Mesenchymal stem cell (in vitro differentiated cells and primary cell): ENCODE data around the gene DHRS4L2.
"Not testable (repeated sequence)": the region's sequence is repeated elsewhere in the genome, so short reads cannot be mapped to it uniquely, and the experiment has no call there.

Experiments
- DNase-seq: peaks from one replicate; pipeline ENCODE4 v3.0.0-alpha.2; 2013
- H2AFZ ChIP-seq: one replicate; pipeline ENCODE4 v1.6.1; 2013; ENCODE audit warnings: low read depth, mild to moderate bottlenecking, control low read depth, inconsistent platforms, low read length, moderate library complexity
- H2AK5ac ChIP-seq: 2 replicates; pipeline ENCODE4 v1.6.1; 2013; ENCODE audit warnings: low read length, moderate library complexity, mild to moderate bottlenecking, inconsistent platforms; ENCODE audit not compliant: severe bottlenecking
- H2BK120ac ChIP-seq: one replicate; pipeline ENCODE4 v1.6.1; 2013; ENCODE audit warnings: low read depth, mild to moderate bottlenecking, inconsistent platforms, low read length, moderate library complexity
- H2BK12ac ChIP-seq, 2 experiments: one replicate each; pipeline ENCODE4 v1.6.1; 2013; ENCODE audit warnings: inconsistent platforms in 2 of 2, low read length in 2 of 2, mild to moderate bottlenecking in 2 of 2, moderate library complexity in 2 of 2, control low read depth in 1 of 2
- H2BK15ac ChIP-seq: one replicate; pipeline ENCODE4 v1.6.1; 2013; ENCODE audit warnings: mild to moderate bottlenecking, low read depth, inconsistent platforms; ENCODE audit not compliant: poor library complexity, severe bottlenecking
- H2BK5ac ChIP-seq: 2 replicates; pipeline ENCODE4 v1.6.1; 2013; ENCODE audit warnings: low read depth, mild to moderate bottlenecking, low read length, control low read depth, inconsistent platforms; ENCODE audit not compliant: poor library complexity, severe bottlenecking
- H3K14ac ChIP-seq, 2 experiments: one replicate each; pipeline ENCODE4 v1.6.1; 2013; ENCODE audit warnings: inconsistent platforms in 2 of 2, low read length in 2 of 2, control low read depth in 1 of 2, mild to moderate bottlenecking in 1 of 2, moderate library complexity in 1 of 2
- H3K18ac ChIP-seq, 2 experiments: one replicate each; pipeline ENCODE4 v1.6.1; 2013; ENCODE audit warnings: inconsistent platforms in 2 of 2, low read length in 2 of 2, control low read depth in 1 of 2, low read depth in 1 of 2, mild to moderate bottlenecking in 1 of 2
- H3K23ac ChIP-seq, 2 experiments: one replicate each; pipeline ENCODE4 v1.6.1; 2013; ENCODE audit warnings: inconsistent platforms in 2 of 2, low read length in 2 of 2, mild to moderate bottlenecking in 2 of 2, moderate library complexity in 2 of 2, control low read depth in 1 of 2
- H3K27ac ChIP-seq: 2 replicates; pipeline ENCODE4 v1.5.1; 2013; ENCODE audit warnings: mild to moderate bottlenecking, moderate library complexity, low read length, control low read depth, inconsistent platforms; ENCODE audit not compliant: poor library complexity, severe bottlenecking
- H3K27me3 ChIP-seq, 2 experiments: 2 replicates each; pipeline versions ENCODE4 v1.6.1 to v1.7.0; 2013; ENCODE audit warnings: low read length in 2 of 2, mild to moderate bottlenecking in 2 of 2, moderate library complexity in 2 of 2, control low read depth in 1 of 2, inconsistent platforms in 1 of 2; ENCODE audit not compliant: control insufficient read depth in 1 of 2, insufficient read depth in 1 of 2
- H3K36me3 ChIP-seq, 2 experiments: 2 replicates each; pipeline versions ENCODE4 v1.6.1 to v1.7.0; 2013; ENCODE audit warnings: low read length in 2 of 2, control low read depth in 1 of 2, inconsistent platforms in 1 of 2, low read depth in 1 of 2, mild to moderate bottlenecking in 1 of 2; ENCODE audit not compliant: insufficient read depth in 2 of 2, control insufficient read depth in 1 of 2
- H3K4ac ChIP-seq, 2 experiments: one replicate each; pipeline ENCODE4 v1.6.1; 2013; ENCODE audit warnings: inconsistent platforms in 2 of 2, low read length in 2 of 2, mild to moderate bottlenecking in 2 of 2, moderate library complexity in 2 of 2, control low read depth in 1 of 2, low read depth in 1 of 2
- H3K4me1 ChIP-seq: 2 replicates; pipeline ENCODE4 v1.6.1; 2013; ENCODE audit warnings: low read depth, low read length, control low read depth; ENCODE audit not compliant: control insufficient read depth, insufficient read depth
- H3K4me2 ChIP-seq: 2 replicates; pipeline ENCODE4 v1.6.1; 2013; ENCODE audit warnings: low read length, mild to moderate bottlenecking, inconsistent platforms; ENCODE audit not compliant: poor library complexity, severe bottlenecking
- H3K4me3 ChIP-seq, 2 experiments: 2 replicates each; pipeline versions ENCODE4 v1.5.1 to v1.7.0; 2013; ENCODE audit warnings: low read length in 2 of 2, mild to moderate bottlenecking in 2 of 2, control low read depth in 1 of 2, low read depth in 1 of 2; ENCODE audit not compliant: insufficient read depth in 1 of 2
- H3K79me1 ChIP-seq: replicated peaks from 2 replicates; pipeline ENCODE4 v1.6.1; 2013; ENCODE audit warnings: mild to moderate bottlenecking, control low read depth, low read length, inconsistent platforms; ENCODE audit not compliant: poor library complexity, severe bottlenecking
- H3K9ac ChIP-seq: 2 replicates; pipeline ENCODE4 v1.7.0; 2013; ENCODE audit warnings: mild to moderate bottlenecking, low read length, moderate library complexity
- H3K9me3 ChIP-seq: 2 replicates; pipeline ENCODE4 v1.7.0; 2013; ENCODE audit warnings: mild to moderate bottlenecking, low read length; ENCODE audit not compliant: control insufficient read depth
- H4K8ac ChIP-seq: one replicate; pipeline ENCODE4 v1.6.1; 2013; ENCODE audit warnings: inconsistent platforms, mild to moderate bottlenecking, low read length, moderate library complexity
- H4K91ac ChIP-seq: one replicate; pipeline ENCODE4 v1.6.1; 2013; ENCODE audit warnings: mild to moderate bottlenecking, low read length, inconsistent platforms
- WGBS: methylation state at CpG from one replicate; pipeline ENCODE4 v1.1.7; 2013; ENCODE audit warnings: mixed read lengths; 5-methylcytosine and 5-hydroxymethylcytosine counted together

DHRS4L2 gene

GRCh38 chr14:24001078-24001477 is 12.3 kb downstream of the DHRS4L2 start:
- H3K18ac ChIP-seq, H3K9ac ChIP-seq, H2BK12ac ChIP-seq, H2AK5ac ChIP-seq, H3K23ac ChIP-seq, H4K91ac ChIP-seq, H2BK5ac ChIP-seq, H3K4me2 ChIP-seq, H2AFZ ChIP-seq, H2BK15ac ChIP-seq, H3K27ac ChIP-seq, H3K27me3 ChIP-seq, H3K4me1 ChIP-seq, H3K4ac ChIP-seq, DNase-seq, H3K79me1 ChIP-seq, H3K4me3 ChIP-seq, H4K8ac ChIP-seq, H3K9me3 ChIP-seq, H2BK120ac ChIP-seq, H3K36me3 ChIP-seq, H3K14ac ChIP-seq: not testable (repeated sequence)

- not testable (repeated sequence) for H3K27ac ChIP-seq, H3K4me1 ChIP-seq, H3K18ac ChIP-seq, H2BK15ac ChIP-seq, H3K4ac ChIP-seq, H3K4me2 ChIP-seq, H4K91ac ChIP-seq, H4K8ac ChIP-seq, H3K9ac ChIP-seq, H3K79me1 ChIP-seq, H2BK12ac ChIP-seq, H3K27me3 ChIP-seq, H3K9me3 ChIP-seq, H2BK120ac ChIP-seq, H3K4me3 ChIP-seq, H3K14ac ChIP-seq, H3K36me3 ChIP-seq, H2AFZ ChIP-seq, H2AK5ac ChIP-seq, H3K23ac ChIP-seq, DNase-seq, H2BK5ac ChIP-seq
- no CpG with 5 or more reads among the region's 2 CpGs for WGBS
Measured at GRCh38 chr14:24001679-24002078, 12.9 kb downstream of the DHRS4L2 start.

- H2BK12ac ChIP-seq, H3K14ac ChIP-seq, H3K4me1 ChIP-seq, H2BK120ac ChIP-seq, H3K79me1 ChIP-seq, H4K91ac ChIP-seq, H3K23ac ChIP-seq, H3K18ac ChIP-seq, H3K27ac ChIP-seq, H3K27me3 ChIP-seq, H2AK5ac ChIP-seq, H3K9me3 ChIP-seq, H3K36me3 ChIP-seq, H2BK15ac ChIP-seq, H2AFZ ChIP-seq, H2BK5ac ChIP-seq: not testable (repeated sequence)
- Histone ChIP-seq H4K8ac (peak overlapping the region; percentile 54), H3K9ac (peak overlapping the region; percentile 48), H3K4me3 (peak overlapping the region in 1 of 2 experiments; percentile 71), H3K4me2 (peak overlapping the region; percentile 75), H3K4ac (peak overlapping the region in 1 of 2 experiments; percentile 69)
- WGBS, result 24% methylated on average over 6 of the region's 15 CpGs
- DNase-seq, result peak; percentile 6
Measured at GRCh38 chr14:24006471-24006816, 17.7 kb downstream of the DHRS4L2 start.

- H3K14ac ChIP-seq, H2BK15ac ChIP-seq, H2BK12ac ChIP-seq, H3K23ac ChIP-seq, H2AK5ac ChIP-seq, H2BK5ac ChIP-seq, H3K27me3 ChIP-seq, H3K9me3 ChIP-seq, H3K79me1 ChIP-seq, H3K4me1 ChIP-seq, H3K36me3 ChIP-seq, H3K27ac ChIP-seq: not testable (repeated sequence)
- Histone ChIP-seq H3K4me2 (peak overlapping the region; percentile 75), H4K8ac (peak overlapping the region; percentile 72), H2BK120ac (peak overlapping the region; percentile 34), H3K4ac (peak overlapping the region in 1 of 2 experiments; percentile 69), H2AFZ (peak overlapping the region; percentile 39), H3K9ac (peak overlapping the region; percentile 48), H3K18ac (peak overlapping the region; percentile 62 to 78), H3K4me3 (peak overlapping the region; percentile 55 to 71), H4K91ac (peak overlapping the region; percentile 39)
- WGBS, result 1% methylated on average over 28 of the region's 62 CpGs
- DNase-seq, result peak; percentile 58
Measured at GRCh38 chr14:24006817-24007652, 18.3 kb downstream of the DHRS4L2 start.
